GM21515 (cell line): ENCODE data around the gene TMEM120B.
"Not testable (repeated sequence)": the region's sequence is repeated elsewhere in the genome, so short reads cannot be mapped to it uniquely, and the experiment has no call there.

Source experiments
- ATAC-seq: cut with Tn5 transposase; IDR thresholded peaks from one replicate; pipeline ENCODE4 v1.9.1; 2021; ENCODE audit not compliant: unreplicated experiment

The TMEM120B gene

GRCh38 chr12:121712461-121713256 lies at the start of gene TMEM120B:
Gene TMEM120B (plus strand): TSS chr12:121712752. CDS start chr12:121712896, 144 bp downstream.
- peak; percentile 75 for ATAC-seq

- ATAC-seq = no peak
Observed at GRCh38 chr12:121663610-121663929, 49.0 kb upstream of the TMEM120B start.

GRCh38 chr12:121666829-121667228 lies 45.7 kb upstream of the TMEM120B start:
- not testable (repeated sequence) for ATAC-seq

DNA sequence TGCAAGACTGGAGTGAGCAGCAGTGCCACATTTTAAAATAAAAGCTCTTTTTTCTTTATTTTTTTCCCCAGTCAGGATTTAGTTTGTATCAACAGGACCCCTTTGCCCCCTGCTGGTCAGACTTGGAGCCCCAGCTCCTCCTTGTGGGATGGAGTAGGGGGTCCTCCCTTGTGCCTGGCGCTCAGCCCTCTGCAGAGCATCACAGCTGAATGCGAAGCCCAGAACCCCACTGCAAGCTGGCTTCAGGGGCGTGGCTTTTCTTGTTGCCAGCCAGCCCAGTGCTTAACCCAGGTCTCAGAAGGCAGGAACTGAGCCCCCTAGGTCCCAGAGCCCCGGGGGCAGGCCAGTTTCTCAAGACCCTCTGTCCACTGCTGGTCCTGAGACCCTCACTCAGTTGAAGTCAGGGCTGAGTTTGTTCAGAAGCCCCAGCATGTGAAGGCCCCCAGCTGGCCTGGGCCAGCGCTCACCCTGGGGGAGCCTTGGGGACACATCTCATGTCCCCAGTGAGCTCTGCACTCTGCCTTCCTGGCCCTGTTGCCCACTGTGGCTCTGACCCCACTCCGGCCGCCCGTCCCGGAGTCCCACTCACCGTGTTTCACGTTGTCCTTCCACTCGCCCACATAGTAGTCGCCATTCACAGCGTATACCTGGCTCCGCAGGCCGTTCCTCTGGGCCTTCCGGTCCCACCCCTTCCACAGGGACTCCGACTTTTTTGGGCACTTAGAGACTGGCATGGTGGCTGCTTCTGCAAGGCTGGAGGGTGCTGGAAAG lies 43.6 kb upstream of the TMEM120B start:
- ATAC-seq = no peak

DNA sequence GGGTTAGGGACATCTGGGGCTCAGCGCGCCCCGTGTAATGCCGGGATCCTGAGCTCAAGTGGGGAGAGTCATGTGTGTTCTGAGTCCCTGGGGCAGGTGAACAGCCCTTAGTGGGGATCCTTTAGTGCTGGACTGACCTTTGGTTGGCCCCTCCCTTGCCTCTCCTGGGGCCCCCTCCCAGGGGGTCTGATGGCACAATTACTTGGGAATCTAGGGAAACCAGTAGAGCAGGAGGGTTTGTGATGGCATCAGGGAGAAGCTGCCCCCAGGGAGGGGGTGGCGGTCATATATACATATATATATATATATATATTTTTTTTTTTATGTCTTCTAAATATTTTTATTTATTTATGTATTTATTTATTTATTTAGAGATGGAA lies 43.0 kb upstream of the TMEM120B start, which contains the start of gene MORN3:
Gene MORN3, minus strand, starts transcription at position 134 of the 380 bp plus-strand sequence. CDS start 171 bp downstream, outside the sequence.
- no peak for ATAC-seq

GRCh38 chr12:121673013-121673511 lies 39.5 kb upstream of the TMEM120B start:
- no peak for ATAC-seq

GRCh38 chr12:121676190-121676589 lies 36.4 kb upstream of the TMEM120B start:
- ATAC-seq = no peak

DNA sequence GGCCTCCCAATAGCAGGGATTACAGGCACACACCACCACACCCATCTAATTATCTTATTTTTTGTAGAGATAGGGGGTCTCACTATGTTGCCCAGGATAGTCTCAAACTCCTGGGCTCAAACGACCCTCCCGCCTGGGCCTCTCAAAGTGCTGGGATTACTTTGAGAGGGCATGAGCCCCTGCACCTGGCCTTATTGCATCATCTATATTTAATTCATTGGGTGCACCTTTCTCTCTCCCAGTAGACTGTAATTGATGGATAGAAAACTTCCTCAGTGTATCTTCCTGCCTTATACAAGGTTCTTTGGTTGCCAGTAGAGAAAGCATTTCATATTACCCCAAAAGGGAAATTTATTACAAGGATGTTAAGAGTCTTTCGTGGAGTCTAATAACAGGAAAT lies 34.2 kb upstream of the TMEM120B start:
- no peak for ATAC-seq

DNA sequence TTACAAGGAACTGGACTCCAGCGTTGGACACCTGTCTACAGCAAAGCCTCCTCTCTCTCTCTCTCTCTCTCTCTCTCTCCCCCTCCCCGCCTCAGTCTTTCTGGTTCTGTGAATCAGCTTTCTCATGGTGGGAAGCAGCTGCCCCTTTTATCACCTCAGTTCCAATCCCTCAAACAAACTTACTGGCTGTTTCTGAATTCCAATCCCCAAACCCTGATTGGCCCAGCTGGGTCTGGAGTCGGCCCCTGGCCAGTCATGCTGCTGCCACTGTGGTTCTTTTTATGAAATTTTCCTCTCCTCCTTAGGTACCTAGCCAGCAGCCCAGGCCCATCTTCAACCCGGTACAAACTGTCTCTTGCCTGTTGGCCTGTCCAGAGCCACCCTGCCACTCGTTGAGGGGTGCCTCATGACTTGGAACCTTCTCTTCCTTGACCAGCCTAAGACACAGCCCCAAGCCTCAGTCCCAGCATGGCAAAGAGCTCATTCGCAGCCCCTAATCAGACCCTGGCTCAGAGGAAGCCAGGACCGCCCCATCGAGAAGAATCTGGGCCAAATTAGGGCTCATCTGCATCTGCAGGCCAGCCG lies 33.7 kb upstream of the TMEM120B start:
- ATAC-seq = no peak

DNA sequence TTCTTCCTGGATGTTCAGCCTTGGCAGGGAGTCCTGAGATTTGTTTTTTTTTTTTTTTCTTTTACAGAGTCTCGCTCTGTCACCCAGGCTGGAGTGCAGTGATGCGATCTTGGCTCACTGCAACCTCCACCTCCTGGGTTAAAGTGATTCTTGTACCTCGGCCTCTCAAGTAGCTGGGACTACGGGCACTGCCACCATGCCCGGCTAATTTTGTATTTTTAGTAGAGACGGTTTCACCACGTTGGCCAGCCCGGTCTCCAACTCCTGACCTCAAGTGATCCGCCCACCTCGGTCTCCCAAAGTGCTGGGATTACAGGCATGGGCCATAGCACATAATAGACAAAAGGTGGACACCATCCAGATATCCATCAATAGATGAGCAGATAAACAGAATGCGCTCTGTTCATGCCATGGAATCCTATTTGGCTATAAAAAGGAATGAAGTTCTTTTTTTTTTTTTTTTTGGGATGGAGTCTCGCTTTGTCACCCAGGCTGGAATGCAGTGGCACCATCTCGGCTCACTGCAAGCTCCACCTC lies 32.8 kb upstream of the TMEM120B start:
- not testable (repeated sequence) for ATAC-seq

DNA sequence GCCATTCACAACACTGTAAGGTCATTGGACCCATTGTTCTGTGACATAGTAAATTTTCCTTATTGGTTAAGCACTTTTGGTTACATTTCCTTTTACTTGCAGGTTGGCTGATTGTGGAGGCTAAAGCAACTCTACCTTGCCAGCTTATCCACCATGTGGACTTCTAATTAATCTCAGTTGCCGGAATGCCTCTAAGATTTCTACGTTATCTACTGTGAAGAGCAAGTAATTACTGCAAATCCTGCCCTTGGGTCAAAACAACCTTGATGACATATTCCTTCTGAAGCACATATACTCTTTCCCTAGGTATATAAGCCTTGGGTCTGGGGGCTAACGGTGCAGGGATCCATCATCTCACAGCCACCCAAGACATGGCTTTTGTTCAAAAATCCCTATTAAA lies 23.6 kb upstream of the TMEM120B start:
- no peak for ATAC-seq

GRCh38 chr12:121689430-121689829 lies 23.1 kb upstream of the TMEM120B start:
- no peak for ATAC-seq

DNA sequence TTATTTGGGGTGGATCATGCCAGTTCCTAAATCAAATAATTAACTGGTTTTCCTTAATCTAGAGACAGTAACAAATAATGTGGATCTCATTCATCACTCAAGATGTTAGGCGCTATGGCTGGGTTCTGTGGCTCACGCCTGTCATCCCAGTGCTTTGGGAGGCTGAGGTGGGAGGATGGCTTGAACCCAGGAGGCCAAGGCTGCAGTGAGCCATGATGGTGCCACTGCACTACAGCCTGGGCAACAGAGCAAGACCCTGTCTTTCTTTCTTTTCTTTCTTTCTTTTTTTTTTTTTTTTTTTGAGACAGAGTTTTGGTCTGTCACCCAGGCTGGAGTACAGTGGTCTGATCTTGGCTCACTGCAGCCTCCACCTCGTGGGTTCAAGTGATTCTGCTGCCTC lies 19.8 kb upstream of the TMEM120B start:
- not testable (repeated sequence) for ATAC-seq

- no peak for ATAC-seq
Observed at GRCh38 chr12:121693155-121693687, 19.3 kb upstream of the TMEM120B start.

- no peak for ATAC-seq
Observed at GRCh38 chr12:121697093-121697698, 15.4 kb upstream of the TMEM120B start.

DNA sequence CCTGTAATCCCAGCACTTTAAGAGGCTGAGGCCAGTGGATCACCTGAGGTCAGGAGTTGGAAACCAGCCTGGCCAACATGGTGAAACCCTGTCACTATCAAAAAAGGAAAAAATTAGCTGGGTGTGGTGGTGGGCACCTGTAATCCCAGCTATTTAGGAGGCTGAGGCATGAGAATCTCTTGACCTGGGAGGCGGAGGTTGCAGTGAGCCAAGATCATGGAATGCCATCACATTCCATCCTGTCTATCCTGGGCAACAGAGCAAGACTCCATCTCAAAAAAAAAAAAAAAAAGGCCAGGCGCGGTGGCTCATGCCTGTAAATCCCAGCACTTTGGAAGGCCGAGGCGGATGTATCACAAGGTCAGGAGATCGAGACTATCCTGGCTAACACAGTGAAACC lies 14.7 kb upstream of the TMEM120B start:
- not testable (repeated sequence) for ATAC-seq

GRCh38 chr12:121701667-121702277 lies 10.8 kb upstream of the TMEM120B start:
- no peak for ATAC-seq

- no peak for ATAC-seq
Observed at GRCh38 chr12:121702944-121703343, 9.6 kb upstream of the TMEM120B start.

GRCh38 chr12:121705514-121705913 lies 7.0 kb upstream of the TMEM120B start:
- no peak for ATAC-seq
